Measurements from ENCODE around the gene PIP5K1C. TPM values are rescaled to one million over a fixed set of nuclear protein-coding genes. Genes with fewer than 3 reads are reported as not detected.

Gene PIP5K1C
- polyA plus RNA-seq, 1 donor from 2014 or later: 7.1 TPM

DNA sequence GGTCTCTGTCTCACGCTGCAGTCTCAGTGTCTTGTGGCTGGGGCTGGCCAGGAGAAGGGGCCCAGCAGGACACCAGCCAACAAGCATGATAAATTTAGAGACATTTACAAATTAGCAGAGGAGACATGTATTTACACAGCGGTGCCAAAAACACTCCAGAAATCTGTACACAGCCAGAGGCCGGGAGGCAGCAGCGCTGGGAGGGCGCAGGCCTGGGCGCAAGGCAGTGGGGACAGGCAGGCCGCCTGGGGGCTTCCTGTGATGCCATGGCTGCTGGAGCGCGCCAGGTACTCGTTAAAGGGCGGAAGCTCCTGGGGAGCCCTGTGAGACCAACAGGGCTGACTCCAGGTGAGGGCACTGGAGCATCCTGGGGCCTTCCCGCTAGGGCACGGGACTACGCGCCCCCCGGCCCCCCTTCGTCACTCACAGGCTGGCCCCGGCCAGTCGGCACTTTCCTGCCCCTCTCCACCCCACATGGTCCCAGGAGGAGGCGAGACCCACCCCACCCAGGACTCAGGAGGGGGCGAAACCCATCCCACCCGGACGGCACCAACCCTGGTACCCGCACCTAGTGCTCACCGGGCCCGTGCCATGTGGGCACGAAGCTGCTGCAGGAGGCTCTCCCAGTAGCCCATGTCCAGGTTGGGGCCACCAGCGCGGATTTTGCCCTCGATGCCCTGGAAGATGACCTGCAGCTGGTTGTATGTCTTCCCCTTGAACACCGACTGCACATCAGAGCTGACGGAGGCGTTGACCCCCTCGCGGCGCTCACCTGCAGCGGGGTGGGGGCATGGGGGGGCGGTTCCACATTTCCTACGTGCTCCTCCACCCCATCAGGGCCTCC is 86.2 kb downstream of the PIP5K1C start:
- H4K20me1 ChIP-seq (ENCODE audit: insufficient read depth): no peaks in the 10 kb centered on the region
- no peak overlapping the region for H3K9ac ChIP-seq (ENCODE audit: low read length)
- H3K36me3 ChIP-seq (ENCODE audit: insufficient read depth, low read length): no peaks in the 10 kb centered on the region
- no peak for TF ChIP-seq EP300 (conservative IDR thresholded peaks at IDR 0.05; ENCODE audit: poor library complexity, severe bottlenecking)
- TF ChIP-seq CTCF (IDR thresholded peaks at IDR 0.05; ENCODE audit: poor library complexity, severe bottlenecking): no peak
- no peaks in the 10 kb centered on the region for H3F3A ChIP-seq (ENCODE audit: insufficient read depth, low read length, poor library complexity, severe bottlenecking)
- H3K4me2 ChIP-seq (ENCODE audit: low read length): no peak overlapping the region
- no peaks in the 10 kb centered on the region for H3K9me2 ChIP-seq (ENCODE audit: insufficient read depth, low read length)
- H3K4me3 ChIP-seq (ENCODE audit: low read length): no peak overlapping the region
- H3K79me2 ChIP-seq (replicated peaks; ENCODE audit: insufficient read depth, low read length): no peaks in the 10 kb centered on the region
- H3K27me3 ChIP-seq (ENCODE audit: insufficient read depth, low read depth, low read length): no peaks in the 10 kb centered on the region
- no peak overlapping the region for H3K27ac ChIP-seq (ENCODE audit: low read length)
- H3K9me3 ChIP-seq (ENCODE audit: low read length): no peaks in the 10 kb centered on the region
- H2AFZ ChIP-seq (ENCODE audit: low read depth, low read length): no peak overlapping the region

GRCh38 chr19:3612901-3613741 is 87.1 kb downstream of the PIP5K1C start:
- Histone ChIP-seq H3K79me2 (replicated peaks; ENCODE audit: insufficient read depth, low read length) (no peaks in the 10 kb centered on the region), H3K9ac (ENCODE audit: low read length) (no peak overlapping the region), H3K27me3 (ENCODE audit: insufficient read depth, low read depth, low read length) (peaks cover under 1% of the 10 kb centered on the region), H2AFZ (ENCODE audit: low read depth, low read length) (no peak overlapping the region), H3F3A (ENCODE audit: insufficient read depth, low read length, poor library complexity, severe bottlenecking) (no peaks in the 10 kb centered on the region), H3K27ac (ENCODE audit: low read length) (no peak overlapping the region), H3K36me3 (ENCODE audit: insufficient read depth, low read length) (no peaks in the 10 kb centered on the region), H4K20me1 (ENCODE audit: insufficient read depth) (no peaks in the 10 kb centered on the region), H3K4me3 (ENCODE audit: low read length) (no peak overlapping the region), H3K9me2 (ENCODE audit: insufficient read depth, low read length) (no peaks in the 10 kb centered on the region), H3K4me2 (ENCODE audit: low read length) (no peak overlapping the region), H3K9me3 (ENCODE audit: low read length) (no peaks in the 10 kb centered on the region)
- no peak for TF ChIP-seq CTCF (IDR thresholded peaks at IDR 0.05; ENCODE audit: poor library complexity, severe bottlenecking)
- TF ChIP-seq TAF1 (IDR thresholded peaks at IDR 0.05; ENCODE audit: low read depth): no peak
- TF ChIP-seq, protein P1, sequence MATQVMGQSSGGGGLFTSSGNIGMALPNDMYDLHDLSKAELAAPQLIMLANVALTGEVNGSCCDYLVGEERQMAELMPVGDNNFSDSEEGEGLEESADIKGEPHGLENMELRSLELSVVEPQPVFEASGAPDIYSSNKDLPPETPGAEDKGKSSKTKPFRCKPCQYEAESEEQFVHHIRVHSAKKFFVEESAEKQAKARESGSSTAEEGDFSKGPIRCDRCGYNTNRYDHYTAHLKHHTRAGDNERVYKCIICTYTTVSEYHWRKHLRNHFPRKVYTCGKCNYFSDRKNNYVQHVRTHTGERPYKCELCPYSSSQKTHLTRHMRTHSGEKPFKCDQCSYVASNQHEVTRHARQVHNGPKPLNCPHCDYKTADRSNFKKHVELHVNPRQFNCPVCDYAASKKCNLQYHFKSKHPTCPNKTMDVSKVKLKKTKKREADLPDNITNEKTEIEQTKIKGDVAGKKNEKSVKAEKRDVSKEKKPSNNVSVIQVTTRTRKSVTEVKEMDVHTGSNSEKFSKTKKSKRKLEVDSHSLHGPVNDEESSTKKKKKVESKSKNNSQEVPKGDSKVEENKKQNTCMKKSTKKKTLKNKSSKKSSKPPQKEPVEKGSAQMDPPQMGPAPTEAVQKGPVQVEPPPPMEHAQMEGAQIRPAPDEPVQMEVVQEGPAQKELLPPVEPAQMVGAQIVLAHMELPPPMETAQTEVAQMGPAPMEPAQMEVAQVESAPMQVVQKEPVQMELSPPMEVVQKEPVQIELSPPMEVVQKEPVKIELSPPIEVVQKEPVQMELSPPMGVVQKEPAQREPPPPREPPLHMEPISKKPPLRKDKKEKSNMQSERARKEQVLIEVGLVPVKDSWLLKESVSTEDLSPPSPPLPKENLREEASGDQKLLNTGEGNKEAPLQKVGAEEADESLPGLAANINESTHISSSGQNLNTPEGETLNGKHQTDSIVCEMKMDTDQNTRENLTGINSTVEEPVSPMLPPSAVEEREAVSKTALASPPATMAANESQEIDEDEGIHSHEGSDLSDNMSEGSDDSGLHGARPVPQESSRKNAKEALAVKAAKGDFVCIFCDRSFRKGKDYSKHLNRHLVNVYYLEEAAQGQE (IDR thresholded peaks at IDR 0.05; ENCODE audit: borderline replicate concordance): no peak
- TF ChIP-seq EZH2 (IDR thresholded peaks at IDR 0.05; ENCODE audit: borderline replicate concordance, insufficient read depth, low read length, poor library complexity, severe bottlenecking): no peak
